AG09319 (cell line): Measurements from ENCODE around the gene CTPS2.

ENCODE experiments used
- DNase-seq: peaks from one replicate; pipeline ENCODE4 v3.0.0-alpha.2; 2010; ENCODE audit warnings: low read depth; ENCODE audit errors: extremely low read depth
- TF ChIP-seq, protein P1 (sequence below): IDR thresholded peaks from 2 replicates; pipeline ENCODE4 v1.5.1; 2011; ENCODE audit warnings: low read depth, mild to moderate bottlenecking, inconsistent platforms, low read length, moderate library complexity

CTPS2 gene

GRCh38 chrX:16666541-16666940, 45.9 kb downstream of the CTPS2 start:
- DNase-seq: no peak
- TF ChIP-seq, protein P1, sequence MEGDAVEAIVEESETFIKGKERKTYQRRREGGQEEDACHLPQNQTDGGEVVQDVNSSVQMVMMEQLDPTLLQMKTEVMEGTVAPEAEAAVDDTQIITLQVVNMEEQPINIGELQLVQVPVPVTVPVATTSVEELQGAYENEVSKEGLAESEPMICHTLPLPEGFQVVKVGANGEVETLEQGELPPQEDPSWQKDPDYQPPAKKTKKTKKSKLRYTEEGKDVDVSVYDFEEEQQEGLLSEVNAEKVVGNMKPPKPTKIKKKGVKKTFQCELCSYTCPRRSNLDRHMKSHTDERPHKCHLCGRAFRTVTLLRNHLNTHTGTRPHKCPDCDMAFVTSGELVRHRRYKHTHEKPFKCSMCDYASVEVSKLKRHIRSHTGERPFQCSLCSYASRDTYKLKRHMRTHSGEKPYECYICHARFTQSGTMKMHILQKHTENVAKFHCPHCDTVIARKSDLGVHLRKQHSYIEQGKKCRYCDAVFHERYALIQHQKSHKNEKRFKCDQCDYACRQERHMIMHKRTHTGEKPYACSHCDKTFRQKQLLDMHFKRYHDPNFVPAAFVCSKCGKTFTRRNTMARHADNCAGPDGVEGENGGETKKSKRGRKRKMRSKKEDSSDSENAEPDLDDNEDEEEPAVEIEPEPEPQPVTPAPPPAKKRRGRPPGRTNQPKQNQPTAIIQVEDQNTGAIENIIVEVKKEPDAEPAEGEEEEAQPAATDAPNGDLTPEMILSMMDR: no peak

- TF ChIP-seq, protein P1: no peak
- no peak for DNase-seq
These were observed 47.4 kb downstream of the CTPS2 start for GRCh38 chrX:16665089-16665488.

- TF ChIP-seq, protein P1: no peak
- no peak for DNase-seq
These were observed 47.8 kb downstream of the CTPS2 start for GRCh38 chrX:16664626-16665025.

DNA sequence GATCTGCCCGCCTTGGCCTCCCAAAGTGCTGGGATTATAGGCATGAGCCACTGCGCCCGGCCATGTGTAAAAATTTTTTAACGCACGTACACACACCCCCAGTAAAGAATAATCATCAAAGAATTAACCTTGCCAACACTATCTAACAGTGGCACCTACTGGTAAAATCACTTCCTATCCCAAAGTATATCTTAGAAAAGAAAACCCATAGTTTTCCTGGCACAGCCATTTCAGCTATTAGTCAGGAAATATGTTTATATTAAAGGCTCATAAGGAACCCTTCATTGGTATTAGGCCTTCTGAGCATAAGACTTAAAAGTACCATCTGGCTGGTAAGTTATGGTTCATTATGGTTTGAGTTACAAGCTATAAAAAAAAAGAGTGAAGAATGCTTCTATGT, 48.4 kb downstream of the CTPS2 start:
- DNase-seq: no peak
- TF ChIP-seq, protein P1: no peak; the same call in 1 of the 2 replicates

DNA sequence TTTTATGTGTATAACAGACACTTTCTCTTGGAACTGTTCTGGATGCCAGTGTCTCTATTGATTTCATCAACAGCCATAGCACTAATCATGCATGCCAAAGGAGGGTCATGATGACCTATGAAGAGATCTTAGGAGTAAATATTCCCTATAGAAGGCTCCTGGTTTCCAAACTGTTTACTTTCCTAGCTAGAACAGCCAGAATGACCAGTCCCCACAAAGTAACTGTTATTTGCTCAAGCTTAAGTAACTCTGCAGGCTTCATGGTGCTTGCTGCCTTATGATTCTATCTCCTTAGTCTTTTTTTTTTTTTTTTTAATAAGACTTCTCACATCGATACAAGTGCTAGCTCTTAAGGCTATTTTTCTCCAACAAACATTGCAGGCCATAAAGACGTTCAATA, 50.1 kb downstream of the CTPS2 start:
- DNase-seq: no peak
- TF ChIP-seq, protein P1: no peak

DNA sequence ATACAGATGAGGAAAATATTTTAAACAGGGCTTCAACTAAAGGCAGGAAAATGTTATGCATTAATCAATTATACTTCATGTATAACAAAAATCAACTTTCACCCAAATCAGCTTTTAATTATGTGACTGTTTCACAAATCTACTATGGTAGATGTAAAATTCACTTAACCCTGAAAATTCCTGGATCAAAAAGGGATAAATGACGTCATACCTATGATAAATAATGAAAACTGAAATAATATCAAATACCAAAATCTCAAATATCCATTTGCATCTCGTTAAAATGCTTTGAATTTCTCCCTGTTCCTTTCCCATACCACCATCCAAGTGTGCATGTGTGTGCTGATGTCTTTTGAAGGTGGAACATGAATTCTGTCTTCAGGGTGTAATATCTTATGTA, 51.0 kb downstream of the CTPS2 start:
- no peak for DNase-seq
- TF ChIP-seq, protein P1: no peak

DNA sequence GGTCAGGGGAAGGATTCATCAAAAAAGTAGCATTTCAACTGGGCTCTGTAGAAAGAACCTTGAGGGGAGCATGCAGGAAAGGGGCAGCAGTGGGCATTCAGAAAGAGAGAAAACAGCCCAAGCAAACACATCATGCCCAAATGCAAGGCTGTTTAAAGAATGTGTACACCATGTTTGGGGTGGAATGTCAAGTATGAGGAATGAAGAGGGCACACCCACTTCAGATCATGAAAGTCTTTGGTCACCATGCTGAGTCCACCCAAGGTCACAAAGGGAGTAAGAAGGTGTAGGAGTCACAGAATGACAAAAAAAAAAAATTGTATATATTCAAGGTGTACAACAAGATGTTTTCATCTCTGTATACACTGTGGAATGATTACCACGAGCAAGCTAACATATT, 53.1 kb downstream of the CTPS2 start:
- TF ChIP-seq, protein P1: no peak
- no peak for DNase-seq
